Skeletal muscle cell (primary cell): ENCODE results near the gene PPM1H.
A peak's percentile ranks its signal among the peaks of the same experiment; 100 is the strongest.

ENCODE experiments used
- DNase-seq: peaks from one replicate; pipeline ENCODE4 v3.0.0-alpha.2; 2010; ENCODE audit warnings: low read depth
- H3K4me3 ChIP-seq: 2 replicates; pipeline ENCODE4 v1.5.1; 2011; ENCODE audit warnings: low read depth, mild to moderate bottlenecking, control low read depth, low read length, moderate library complexity

PPM1H gene

GRCh38 chr12:62712681-62713573 is 222.0 kb downstream of the PPM1H start:
- H3K4me3 ChIP-seq = no peak overlapping the region
- DNase-seq = no peak

GRCh38 chr12:62711631-62712241 is 223.2 kb downstream of the PPM1H start:
- no peak overlapping the region for H3K4me3 ChIP-seq
- no peak for DNase-seq

- H3K4me3 ChIP-seq = no peak overlapping the region
- no peak for DNase-seq
These were observed 225.6 kb downstream of the PPM1H start for GRCh38 chr12:62709311-62709710.

- no peak for DNase-seq
- no peak overlapping the region for H3K4me3 ChIP-seq
These were observed 227.0 kb downstream of the PPM1H start for GRCh38 chr12:62707939-62708338.

- no peak overlapping the region for H3K4me3 ChIP-seq
- DNase-seq = no peak
These were observed 229.1 kb downstream of the PPM1H start for GRCh38 chr12:62705846-62706245.

- no peak for DNase-seq
These were observed 232.0 kb downstream of the PPM1H start for GRCh38 chr12:62703011-62703380.

GRCh38 chr12:62701492-62701891 is 233.5 kb downstream of the PPM1H start:
- no peak for DNase-seq
- no peak overlapping the region for H3K4me3 ChIP-seq

More at GRCh38 chr12:62703011-62703380, 232.0 kb downstream of the PPM1H start:
- no peak overlapping the region for H3K4me3 ChIP-seq

GRCh38 chr12:62700091-62700880 is 234.7 kb downstream of the PPM1H start:
- DNase-seq = no peak
- no peak overlapping the region for H3K4me3 ChIP-seq

GRCh38 chr12:62698701-62699101 is 236.2 kb downstream of the PPM1H start:
- no peak overlapping the region for H3K4me3 ChIP-seq
- DNase-seq = no peak

GRCh38 chr12:62697893-62698292 is 237.1 kb downstream of the PPM1H start:
- H3K4me3 ChIP-seq = no peak overlapping the region
- no peak for DNase-seq

- no peak for DNase-seq
- H3K4me3 ChIP-seq = no peak overlapping the region
These were observed 239.3 kb downstream of the PPM1H start for GRCh38 chr12:62695696-62696095.

- DNase-seq = no peak
- no peak overlapping the region for H3K4me3 ChIP-seq
These were observed 240.3 kb downstream of the PPM1H start for GRCh38 chr12:62694632-62695031.

GRCh38 chr12:62694116-62694515 is 240.8 kb downstream of the PPM1H start:
- H3K4me3 ChIP-seq = no peak overlapping the region
- no peak for DNase-seq

- no peak overlapping the region for H3K4me3 ChIP-seq
- DNase-seq = no peak
These were observed 241.4 kb downstream of the PPM1H start for GRCh38 chr12:62693376-62694050.

- no peak overlapping the region for H3K4me3 ChIP-seq
- peak; percentile 62 for DNase-seq
These were observed 242.1 kb downstream of the PPM1H start for GRCh38 chr12:62692884-62693283.

GRCh38 chr12:62691309-62691708 is 243.6 kb downstream of the PPM1H start:
- no peak for DNase-seq
- H3K4me3 ChIP-seq = no peak overlapping the region

GRCh38 chr12:62689042-62689839 is 245.7 kb downstream of the PPM1H start:
- DNase-seq = no peak
- no peak overlapping the region for H3K4me3 ChIP-seq

GRCh38 chr12:62686938-62687337 is 248.0 kb downstream of the PPM1H start:
- no peak overlapping the region for H3K4me3 ChIP-seq
- DNase-seq = no peak
